GM12878 (cell line): ENCODE measurements around the gene RNU6-9.
A peak's percentile ranks its signal among the peaks of the same experiment; 100 is the strongest.

ENCODE experiments used
- CEBPB ChIP-seq, 2 experiments: fragments of 150-350 bp in 1 of 2; IDR thresholded peaks; 2 replicates each; pipeline ENCODE4 v1.6.1; 2012 to 2014; ENCODE audit warnings: low read depth in 2 of 2, low read length in 2 of 2, borderline replicate concordance in 1 of 2, inconsistent platforms in 1 of 2
- EP300 ChIP-seq, 2 experiments: fragments of 150-350 bp in 1 of 2; IDR thresholded peaks; 2 replicates each; pipeline ENCODE4 v1.6.1; 2011 to 2012; ENCODE audit warnings: low read depth in 2 of 2, low read length in 2 of 2, borderline replicate concordance in 1 of 2, improper control_type of control experiment in 1 of 2, inconsistent platforms in 1 of 2; ENCODE audit not compliant: control insufficient read depth in 1 of 2
- YY1 ChIP-seq: IDR thresholded peaks from 2 replicates; pipeline ENCODE4 v1.6.1; 2011; ENCODE audit warnings: low read depth, mild to moderate bottlenecking, low read length
- ZNF274 ChIP-seq: IDR thresholded peaks from one replicate; pipeline ENCODE4 v1.8.0; 2011; ENCODE audit not compliant: insufficient read length, insufficient read depth
- TF ChIP-seq, protein P1 (sequence below): fragments of 450-650 bp; IDR thresholded peaks from 2 replicates; pipeline ENCODE4 v1.6.1; 2014; ENCODE audit warnings: mild to moderate bottlenecking
- TF ChIP-seq, protein P2 (sequence below): IDR thresholded peaks from 2 replicates; pipeline ENCODE4 v1.6.1; 2011; ENCODE audit warnings: low read depth, low read length, improper control_type of control experiment, borderline replicate concordance
- TF ChIP-seq, protein P3 (sequence below), 3 experiments: IDR thresholded peaks in 2 of 3; conservative IDR thresholded peaks in 1 of 3; 2 replicates each; pipeline ENCODE4 v1.5.1; 2011; ENCODE audit warnings: low read depth in 3 of 3, low read length in 3 of 3, mild to moderate bottlenecking in 3 of 3, control low read depth in 2 of 3, moderate library complexity in 2 of 3, inconsistent platforms in 1 of 3, mixed read lengths in 1 of 3; ENCODE audit not compliant: control insufficient read depth in 2 of 3, insufficient read depth in 1 of 3; ENCODE audit errors: extremely low read depth in 1 of 3

DNA sequence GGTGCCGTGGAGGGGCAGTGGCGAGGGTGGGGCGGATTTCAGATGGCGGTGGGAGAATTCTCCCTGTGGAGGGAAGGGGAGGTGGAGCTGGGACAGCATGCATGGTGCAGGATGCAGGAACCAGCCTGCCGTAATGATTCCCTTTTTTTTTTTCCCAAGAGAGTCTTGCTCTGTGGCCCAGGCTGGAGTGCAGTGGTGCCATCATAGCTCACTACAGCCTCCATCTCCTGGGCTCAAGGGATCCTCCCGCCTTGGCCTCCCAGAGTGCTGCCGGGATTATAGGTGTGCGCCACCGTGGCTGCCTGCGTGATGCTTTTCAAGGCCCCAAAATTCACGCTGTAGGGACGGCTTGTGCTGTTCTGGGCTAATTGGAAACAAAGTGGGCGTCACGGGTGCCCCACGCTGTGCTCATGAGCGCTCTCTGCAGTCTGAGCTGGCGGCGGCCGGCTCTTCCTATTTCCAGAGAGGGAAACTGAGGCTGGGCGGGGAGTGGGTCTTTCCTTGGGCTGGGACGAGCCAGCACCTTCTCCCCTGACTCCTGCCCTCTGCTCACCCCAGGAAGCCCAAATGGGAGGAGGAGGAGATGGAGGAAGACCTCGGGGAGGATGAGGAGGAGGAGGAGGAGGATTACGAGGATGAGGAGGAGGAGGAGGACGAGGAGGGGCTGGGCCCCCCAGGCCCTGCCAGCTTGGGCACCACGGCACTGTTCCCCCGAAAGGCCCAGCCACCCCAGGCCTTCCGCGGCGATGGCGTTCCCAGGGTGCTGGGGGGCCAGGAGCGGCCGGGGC lies 38.8 kb downstream of the RNU6-9 start:
- TF ChIP-seq ZNF274 (no peak), YY1 (no peak), CEBPB (IDR thresholded peaks at IDR 0.05; ENCODE audit: borderline replicate concordance in 1 of 2, low read depth in 2 of 2, low read length in 2 of 2) (no peak), EP300 (IDR thresholded peaks at IDR 0.05; ENCODE audit: borderline replicate concordance in 1 of 2, control insufficient read depth in 1 of 2, low read depth in 2 of 2, low read length in 2 of 2) (no peak)
- TF ChIP-seq, protein P1, sequence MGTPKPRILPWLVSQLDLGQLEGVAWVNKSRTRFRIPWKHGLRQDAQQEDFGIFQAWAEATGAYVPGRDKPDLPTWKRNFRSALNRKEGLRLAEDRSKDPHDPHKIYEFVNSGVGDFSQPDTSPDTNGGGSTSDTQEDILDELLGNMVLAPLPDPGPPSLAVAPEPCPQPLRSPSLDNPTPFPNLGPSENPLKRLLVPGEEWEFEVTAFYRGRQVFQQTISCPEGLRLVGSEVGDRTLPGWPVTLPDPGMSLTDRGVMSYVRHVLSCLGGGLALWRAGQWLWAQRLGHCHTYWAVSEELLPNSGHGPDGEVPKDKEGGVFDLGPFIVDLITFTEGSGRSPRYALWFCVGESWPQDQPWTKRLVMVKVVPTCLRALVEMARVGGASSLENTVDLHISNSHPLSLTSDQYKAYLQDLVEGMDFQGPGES, result no peak
- TF ChIP-seq, protein P2, sequence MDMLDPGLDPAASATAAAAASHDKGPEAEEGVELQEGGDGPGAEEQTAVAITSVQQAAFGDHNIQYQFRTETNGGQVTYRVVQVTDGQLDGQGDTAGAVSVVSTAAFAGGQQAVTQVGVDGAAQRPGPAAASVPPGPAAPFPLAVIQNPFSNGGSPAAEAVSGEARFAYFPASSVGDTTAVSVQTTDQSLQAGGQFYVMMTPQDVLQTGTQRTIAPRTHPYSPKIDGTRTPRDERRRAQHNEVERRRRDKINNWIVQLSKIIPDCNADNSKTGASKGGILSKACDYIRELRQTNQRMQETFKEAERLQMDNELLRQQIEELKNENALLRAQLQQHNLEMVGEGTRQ, result no peak
- TF ChIP-seq, protein P3, sequence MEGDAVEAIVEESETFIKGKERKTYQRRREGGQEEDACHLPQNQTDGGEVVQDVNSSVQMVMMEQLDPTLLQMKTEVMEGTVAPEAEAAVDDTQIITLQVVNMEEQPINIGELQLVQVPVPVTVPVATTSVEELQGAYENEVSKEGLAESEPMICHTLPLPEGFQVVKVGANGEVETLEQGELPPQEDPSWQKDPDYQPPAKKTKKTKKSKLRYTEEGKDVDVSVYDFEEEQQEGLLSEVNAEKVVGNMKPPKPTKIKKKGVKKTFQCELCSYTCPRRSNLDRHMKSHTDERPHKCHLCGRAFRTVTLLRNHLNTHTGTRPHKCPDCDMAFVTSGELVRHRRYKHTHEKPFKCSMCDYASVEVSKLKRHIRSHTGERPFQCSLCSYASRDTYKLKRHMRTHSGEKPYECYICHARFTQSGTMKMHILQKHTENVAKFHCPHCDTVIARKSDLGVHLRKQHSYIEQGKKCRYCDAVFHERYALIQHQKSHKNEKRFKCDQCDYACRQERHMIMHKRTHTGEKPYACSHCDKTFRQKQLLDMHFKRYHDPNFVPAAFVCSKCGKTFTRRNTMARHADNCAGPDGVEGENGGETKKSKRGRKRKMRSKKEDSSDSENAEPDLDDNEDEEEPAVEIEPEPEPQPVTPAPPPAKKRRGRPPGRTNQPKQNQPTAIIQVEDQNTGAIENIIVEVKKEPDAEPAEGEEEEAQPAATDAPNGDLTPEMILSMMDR (IDR thresholded peaks at IDR 0.05 in 2 of 3, conservative IDR thresholded peaks at IDR 0.05 in 1 of 3; ENCODE audit: control insufficient read depth in 2 of 3, extremely low read depth in 1 of 3, insufficient read depth in 1 of 3, low read depth in 3 of 3, low read length in 3 of 3), result 0 out of 6 replicates have a peak, but pooled peaks of 1 of the 3 experiments have one; percentile 8
